ENCODE results near the gene CYP1A1.

Gene CYP1A1

GRCh38 chr15:74683758-74684157 is 41.6 kb downstream of the CYP1A1 start:
- no peak for DNase-seq

GRCh38 chr15:74682954-74683353 is 42.4 kb downstream of the CYP1A1 start:
- DNase-seq: no peak

- no peak for DNase-seq
Measured at GRCh38 chr15:74680456-74680855, 44.9 kb downstream of the CYP1A1 start.

GRCh38 chr15:74676801-74677200 is 48.5 kb downstream of the CYP1A1 start:
- no peak for DNase-seq

GRCh38 chr15:74674161-74674560 is 51.2 kb downstream of the CYP1A1 start:
- DNase-seq: no peak

- no peak for DNase-seq
Measured at GRCh38 chr15:74669627-74670026, 55.7 kb downstream of the CYP1A1 start.
